GM20000 (cell line): ENCODE measurements around the gene CAMSAP2.

Source experiments
- DNase-seq: peaks from one replicate; pipeline ENCODE4 v3.0.0; 2012; ENCODE audit warnings: low spot score
- CTCF ChIP-seq: IDR thresholded peaks from 2 replicates; pipeline ENCODE4 v1.5.1; 2012; ENCODE audit warnings: mild to moderate bottlenecking, control low read depth; ENCODE audit errors: extremely low read depth, missing control alignments

CAMSAP2 gene

GRCh38 chr1:200751717-200752116, 13.0 kb downstream of the CAMSAP2 start:
- DNase-seq: no peak

GRCh38 chr1:200753650-200754198, 15.0 kb downstream of the CAMSAP2 start:
- TF ChIP-seq CTCF: no peak
- no peak for DNase-seq

More at GRCh38 chr1:200751717-200752116, 13.0 kb downstream of the CAMSAP2 start:
- no peak for TF ChIP-seq CTCF

- TF ChIP-seq CTCF: no peak
- no peak for DNase-seq
Observed at GRCh38 chr1:200755456-200755855, 16.8 kb downstream of the CAMSAP2 start.

- no peak for DNase-seq
- no peak for TF ChIP-seq CTCF
Observed at GRCh38 chr1:200762089-200762488, 23.4 kb downstream of the CAMSAP2 start.

- no peak for DNase-seq
- TF ChIP-seq CTCF: no peak
Observed at GRCh38 chr1:200767321-200767720, 28.6 kb downstream of the CAMSAP2 start.

- no peak for TF ChIP-seq CTCF
- no peak for DNase-seq
Observed at GRCh38 chr1:200771625-200772555, 33.2 kb downstream of the CAMSAP2 start.

- TF ChIP-seq CTCF: no peak
- DNase-seq: no peak
Observed at GRCh38 chr1:200774311-200774710, 35.6 kb downstream of the CAMSAP2 start.
